ENCODE data around the gene LGALS16.

GRCh38 chr19:39647918-39648317 lies 7.8 kb upstream of the LGALS16 start:
- no peak for TF ChIP-seq EZH2 (IDR thresholded peaks at IDR 0.05; ENCODE audit: insufficient read depth, poor library complexity, severe bottlenecking)
- no peak for TF ChIP-seq EZH2phosphoT487 (IDR thresholded peaks at IDR 0.05; ENCODE audit: insufficient read depth, low read depth)

All from GM23248 (cell line).